Endothelial cell of umbilical vein (primary cell): Measurements from ENCODE around the gene UBE2E1. TPM values are rescaled to one million over a fixed set of nuclear protein-coding genes. Genes with fewer than 3 reads are reported as not detected.

Source experiments
- BruUV-seq: library from RNA; stranded (reverse); fragments of 400-500 nt; replicated peaks from 2 replicates; lab custom pipeline; 2021; lab: Mats Ljungman, UMichigan
- CTCF ChIA-PET: fragments of 300-600, 350-600 bp; sonication (Branson Sonifier 250); formaldehyde crosslinking; loops from one replicate; lab custom pipeline; 2021; ENCODE audit warnings: antibody characterized with exemption, inconsistent platforms; lab: Charles Lee
- POLR2A ChIA-PET: fragments of 300-600, 350-600 bp; sonication (Branson Sonifier 250); formaldehyde crosslinking; loops from one replicate; lab custom pipeline; 2021; ENCODE audit warnings: antibody characterized with exemption, inconsistent platforms; lab: Charles Lee
- DNase-seq: peaks from one replicate; pipeline ENCODE4 v3.0.0-alpha.2; 2011; ENCODE audit warnings: low read depth, low spot score
- FAIRE-seq: peaks from 2 replicates; lab custom pipeline; 2011; peaks lifted over from hg19 to GRCh38; lab: Jason Lieb, UNC
- H2AFZ ChIP-seq: 2 replicates; pipeline ENCODE4 v1.6.0; 2012; ENCODE audit warnings: low read depth, low read length, control low read depth, inconsistent platforms
- H3K27ac ChIP-seq: 2 replicates; pipeline ENCODE4 v1.5.1; 2011; ENCODE audit warnings: low read depth, mild to moderate bottlenecking, control low read depth, low read length, moderate library complexity; ENCODE audit not compliant: insufficient read depth
- H3K27me3 ChIP-seq, 2 experiments: 2 replicates each; pipeline versions ENCODE4 v1.6.0 to v1.6.1; 2011; ENCODE audit warnings: low read length in 2 of 2, mixed read lengths in 1 of 2; ENCODE audit not compliant: control insufficient read depth in 2 of 2, insufficient read depth in 2 of 2
- H3K36me3 ChIP-seq, 2 experiments: 2 replicates in 1 of 2; 3 replicates in 1 of 2; pipeline ENCODE4 v1.5.1; 2011; ENCODE audit warnings: low read length in 2 of 2, mild to moderate bottlenecking in 1 of 2, moderate library complexity in 1 of 2; ENCODE audit not compliant: control insufficient read depth in 2 of 2, insufficient read depth in 2 of 2; ENCODE audit errors: extremely low read depth in 1 of 2
- H3K4me1 ChIP-seq: 3 replicates; pipeline ENCODE4 v1.5.1; 2011; ENCODE audit warnings: mild to moderate bottlenecking, low read length; ENCODE audit not compliant: control insufficient read depth, insufficient read depth; ENCODE audit errors: extremely low read depth
- H3K4me2 ChIP-seq: 2 replicates; pipeline ENCODE4 v1.6.1; 2011; ENCODE audit warnings: low read length, control low read depth, mixed read lengths; ENCODE audit not compliant: insufficient read depth
- H3K4me3 ChIP-seq, 3 experiments: fragments of 200-600 bp in 1 of 3; sonication (generic), shearing (Covaris generic) in 1 of 3; replicated peaks in 1 of 3; 2 replicates each; pipeline ENCODE4 v1.5.1; 2011 to 2016; ENCODE audit warnings: control low read depth in 3 of 3, low read length in 3 of 3, mild to moderate bottlenecking in 2 of 3, inconsistent platforms in 1 of 3, low read depth in 1 of 3, moderate library complexity in 1 of 3; ENCODE audit not compliant: insufficient read depth in 1 of 3
- H3K79me2 ChIP-seq: 2 replicates; pipeline ENCODE4 v1.6.0; 2012; ENCODE audit warnings: low read length, inconsistent platforms; ENCODE audit not compliant: control insufficient read depth, insufficient read depth
- H3K9ac ChIP-seq: replicated peaks from 2 replicates; pipeline ENCODE3; 2011; ENCODE audit warnings: low read length, control low read depth; ENCODE audit not compliant: insufficient read depth; ENCODE audit errors: extremely low read depth
- H3K9me1 ChIP-seq: replicated peaks from 3 replicates; pipeline ENCODE4 v1.6.0; 2011; ENCODE audit warnings: mild to moderate bottlenecking, low read length; ENCODE audit not compliant: control insufficient read depth, insufficient read depth; ENCODE audit errors: extremely low read depth
- H3K9me3 ChIP-seq: replicated peaks from 2 replicates; pipeline ENCODE4 v1.5.1; 2012; ENCODE audit warnings: low read length, inconsistent platforms; ENCODE audit not compliant: control insufficient read depth, insufficient read depth
- H4K20me1 ChIP-seq: replicated peaks from 2 replicates; pipeline ENCODE3; 2011; ENCODE audit warnings: mild to moderate bottlenecking, low read length; ENCODE audit not compliant: control insufficient read depth, insufficient read depth; ENCODE audit errors: extremely low read depth
- CTCF ChIP-seq, 2 donors: IDR thresholded peaks; 1 replicate in 1 of 2; 2 replicates in 1 of 2; pipeline ENCODE4 v1.5.1; 2011; ENCODE audit warnings: low read length in 2 of 2, mild to moderate bottlenecking in 2 of 2, moderate library complexity in 2 of 2, control low read depth in 1 of 2, inconsistent platforms in 1 of 2, low read depth in 1 of 2; ENCODE audit not compliant: insufficient read depth in 1 of 2; ENCODE audit errors: extremely low read depth in 1 of 2
- EZH2 ChIP-seq: IDR thresholded peaks from 2 replicates; pipeline ENCODE4 v1.6.1; 2012; ENCODE audit warnings: borderline replicate concordance, low read depth, mild to moderate bottlenecking, moderate library complexity, low read length, inconsistent platforms; ENCODE audit not compliant: severe bottlenecking
- FOS ChIP-seq: IDR thresholded peaks from 2 replicates; pipeline ENCODE4 v1.6.1; 2011; ENCODE audit warnings: mild to moderate bottlenecking, low read length, moderate library complexity, borderline replicate concordance; ENCODE audit not compliant: insufficient read depth
- GATA2 ChIP-seq: IDR thresholded peaks from 2 replicates; pipeline ENCODE4 v1.7.0; 2011; ENCODE audit warnings: low read depth, mild to moderate bottlenecking, moderate library complexity, mixed read lengths, low read length; ENCODE audit not compliant: insufficient read length, insufficient read depth
- JUN ChIP-seq: IDR thresholded peaks from 2 replicates; pipeline ENCODE4 v1.6.1; 2011; ENCODE audit warnings: borderline replicate concordance, low read depth; ENCODE audit not compliant: insufficient read length, insufficient read depth
- MAX ChIP-seq: IDR thresholded peaks from 2 replicates; pipeline ENCODE4 v1.6.1; 2011; ENCODE audit not compliant: insufficient read depth, insufficient read length
- MYC ChIP-seq: IDR thresholded peaks from one replicate; pipeline ENCODE4 v1.6.1; 2011; ENCODE audit warnings: mild to moderate bottlenecking, low read depth, low read length
- POLR2A ChIP-seq: IDR thresholded peaks from 2 replicates; pipeline ENCODE4 v1.6.1; 2012; ENCODE audit warnings: low read depth, mild to moderate bottlenecking, control low read depth, low read length
- POLR2AphosphoS5 ChIP-seq: IDR thresholded peaks from 2 replicates; pipeline ENCODE4 v1.6.1; 2012; ENCODE audit warnings: low read depth, mild to moderate bottlenecking, control low read depth, low read length, moderate library complexity; ENCODE audit not compliant: insufficient read depth
- dilution Hi-C: fragments of 300-500 bp; cut with MboI; formaldehyde crosslinking; loops from one replicate; pipeline ENCODE4 v1.15.0; 2019; ENCODE audit warnings: low sequenced_read_pairs; ENCODE audit not compliant: extremely low pct_ligation_motif_present
- intact Hi-C: fragments of 100-400 bp; cut with micrococcal nuclease; formaldehyde crosslinking; loops from one replicate; pipeline ENCODE4 v1.10.0; 2022
- polyA plus RNA-seq, 4 experiments: library from polyadenylated mRNA; depleted of rRNA in 3 of 4; stranded (reverse) in 3 of 4; unstranded in 1 of 4; fragments of >200 nt; gene quantifications; 2 replicates each; pipeline versions ENCODE4 v1.2.1 to v1.2.3, GENCODE V29; 2011 to 2012; ENCODE audit warnings: missing spikeins in 1 of 4
- total RNA-seq: library from RNA; stranded (reverse); gene quantifications from 2 replicates; pipeline ENCODE4 v1.2.3, GENCODE V29; 2021

UBE2E1 gene
- total and polyA plus RNA-seq, 2 donors (not counting 3 experiments of a cell fraction or from before 2014, with no cell fraction given), result 72.7 to 114 TPM

GRCh38 chr3:23920151-23920655, 114.4 kb downstream of the UBE2E1 start:
- no peak for DNase-seq
- Histone ChIP-seq H3K79me2 (peaks cover 23% of the 10 kb centered on the region), H3K27ac (no peak overlapping the region), H3K9me3 (no peaks in the 10 kb centered on the region), H3K4me1 (peaks cover 17% of the 10 kb centered on the region), H3K9me1 (no peaks in the 10 kb centered on the region), H2AFZ (no peak overlapping the region), H3K9ac (no peak overlapping the region), H3K4me2 (no peak overlapping the region), H3K4me3 (no peak overlapping the region), H4K20me1 (peaks cover 7% of the 10 kb centered on the region), H3K36me3 (peaks cover 9 to 11% of the 10 kb centered on the region in 2 experiments), H3K27me3 (no peaks in the 10 kb centered on the region)
- FAIRE-seq, result no peak
- ChIA-PET POLR2A (interaction anchor here (0.7 kb wide), 1 partner anchor 10 kb away, joined by 3 read pairs; no protein-coding TSS in a partner anchor), CTCF (interaction anchor here (1.4 kb wide), 1 partner anchor 32 kb away, joined by 3 read pairs; no protein-coding TSS in a partner anchor)
- dilution Hi-C loops, result no loop called here
- BruUV-seq, result no TSS peak
- no peak for TF ChIP-seq MYC
- TF ChIP-seq EZH2, result no peak
- no peak for TF ChIP-seq JUN
- no peak for TF ChIP-seq POLR2A
- no peak for TF ChIP-seq POLR2AphosphoS5
- TF ChIP-seq MAX, result no peak
- no peak for TF ChIP-seq CTCF (IDR thresholded peaks at IDR 0.05; ENCODE audit: extremely low read depth in 1 of 2, insufficient read depth in 1 of 2, low read depth in 1 of 2, low read length in 2 of 2)
- no peak for TF ChIP-seq GATA2
- no peak for TF ChIP-seq FOS
- intact Hi-C loops, result no loop called here
